PC-9 (cell line): Measurements from ENCODE around the gene CMTM2. TPM values are rescaled to one million over a fixed set of nuclear protein-coding genes. Genes with fewer than 3 reads are reported as not detected.

ENCODE experiments used
- BruUV-seq: library from RNA; stranded (reverse); fragments of 400-500 nt; replicated peaks from 2 replicates; lab custom pipeline; 2021; lab: Mats Ljungman, UMichigan
- CTCF ChIA-PET: fragments of 300-600 bp; sonication (Branson Sonifier 250); formaldehyde crosslinking; loops from one replicate; lab custom pipeline; 2022; ENCODE audit warnings: antibody characterized with exemption; lab: Charles Lee
- POLR2A ChIA-PET: fragments of 300-600 bp; sonication (Branson Sonifier 250); formaldehyde crosslinking; loops from one replicate; lab custom pipeline; 2022; ENCODE audit warnings: antibody characterized with exemption; ENCODE audit not compliant: unreplicated experiment; lab: Charles Lee
- DNase-seq, 2 experiments: peaks; one replicate each; pipeline versions ENCODE4 v3.0.0 to v3.0.0-alpha.2; 2015 to 2022; ENCODE audit warnings: mixed read lengths in 1 of 2
- H2AFZ ChIP-seq: fragments of 200-600 bp; sonication (generic); 2 replicates; pipeline ENCODE4 v1.8.1; 2017; ENCODE audit warnings: antibody characterized with exemption
- H3F3A ChIP-seq: fragments of 200-600 bp; sonication (generic); 2 replicates; pipeline ENCODE4 v1.8.1; 2017; ENCODE audit warnings: antibody characterized with exemption, mild to moderate bottlenecking, low read depth; ENCODE audit not compliant: insufficient read depth
- H3K27ac ChIP-seq: fragments of 200-600 bp; sonication (generic); 2 replicates; pipeline ENCODE4 v1.6.1; 2016; ENCODE audit warnings: mixed run types
- H3K27me3 ChIP-seq: fragments of 200-600 bp; sonication (generic); 2 replicates; pipeline ENCODE4 v1.6.1; 2016; ENCODE audit warnings: low read depth, mixed run types; ENCODE audit not compliant: insufficient read depth
- H3K36me3 ChIP-seq: fragments of 200-600 bp; sonication (generic); 2 replicates; pipeline ENCODE4 v1.6.1; 2016; ENCODE audit warnings: low read depth, mixed run types
- H3K4me1 ChIP-seq: fragments of 200-600 bp; sonication (generic); replicated peaks from 2 replicates; pipeline ENCODE4 v1.6.1; 2016; ENCODE audit warnings: mixed run types; ENCODE audit not compliant: insufficient read depth
- H3K4me2 ChIP-seq: fragments of 200-600 bp; sonication (generic); 2 replicates; pipeline ENCODE4 v1.6.1; 2017; ENCODE audit warnings: mixed run types
- H3K4me3 ChIP-seq: fragments of 200-600 bp; sonication (generic); 2 replicates; pipeline ENCODE4 v1.6.1; 2016; ENCODE audit warnings: mixed run types
- H3K79me2 ChIP-seq: fragments of 200-600 bp; sonication (generic); 2 replicates; pipeline ENCODE4 v1.6.1; 2017; ENCODE audit warnings: low read depth, mixed run types
- H3K9me2 ChIP-seq: fragments of 200-600 bp; sonication (generic); 2 replicates; pipeline ENCODE4 v1.8.1; 2017; ENCODE audit warnings: mild to moderate bottlenecking; ENCODE audit not compliant: insufficient read depth
- H3K9me3 ChIP-seq: fragments of 200-600 bp; sonication (generic); 2 replicates; pipeline ENCODE4 v1.8.1; 2016; ENCODE audit warnings: low read depth; ENCODE audit not compliant: insufficient read depth
- H4K20me1 ChIP-seq: fragments of 200-600 bp; sonication (generic); 2 replicates; pipeline ENCODE4 v1.8.1; 2017; ENCODE audit not compliant: insufficient read depth
- CTCF ChIP-seq: fragments of 200-600 bp; sonication (generic); conservative IDR thresholded peaks from 2 replicates; pipeline ENCODE4 v1.6.1; 2017; ENCODE audit warnings: mixed run types, antibody characterized with exemption, mild to moderate bottlenecking, moderate library complexity
- EZH2 ChIP-seq: fragments of 200-600 bp; sonication (generic); IDR thresholded peaks from 2 replicates; pipeline ENCODE4 v1.8.0; 2017; ENCODE audit warnings: antibody characterized with exemption, low read depth
- intact Hi-C: fragments of 100-400 bp; cut with micrococcal nuclease; formaldehyde crosslinking; loops from one replicate; pipeline ENCODE4 v1.10.0; 2022; ENCODE audit not compliant: unreplicated experiment
- total RNA-seq: library from RNA; stranded (reverse); gene quantifications from 2 replicates; pipeline ENCODE4 v1.2.3, GENCODE V29; 2021

The CMTM2 gene
- total RNA-seq, 1 experiment from 2014 or later = not detected

- Histone ChIP-seq H3K27ac (no peak overlapping the region), H3K4me2 (no peak overlapping the region), H3K79me2 (no peaks in the 10 kb centered on the region), H3K4me1 (peaks cover 22% of the 10 kb centered on the region), H3F3A (peaks cover 17% of the 10 kb centered on the region), H4K20me1 (no peaks in the 10 kb centered on the region), H2AFZ (no peak overlapping the region), H3K27me3 (no peaks in the 10 kb centered on the region), H3K9me2 (no peaks in the 10 kb centered on the region), H3K4me3 (no peak overlapping the region), H3K36me3 (no peaks in the 10 kb centered on the region), H3K9me3 (0 out of 2 replicates have a peak, but pooled peaks cover 3% of the 10 kb centered on the region)
- TF ChIP-seq CTCF (no peak), EZH2 (no peak)
- ChIA-PET POLR2A (no interaction called here), CTCF (no interaction called here)
- intact Hi-C loops = no loop called here
- BruUV-seq = no TSS peak
- DNase-seq = no peak
Measured at GRCh38 chr16:66572356-66572755, 6.9 kb upstream of the CMTM2 start.

GRCh38 chr16:66574081-66574480 is 5.2 kb upstream of the CMTM2 start:
- no peaks in the 10 kb centered on the region for H3K9me3 ChIP-seq
- no peaks in the 10 kb centered on the region for H3K27me3 ChIP-seq
- H3K4me3 ChIP-seq = no peak overlapping the region
- intact Hi-C loops = no loop called here
- no peak for DNase-seq
- BruUV-seq = no TSS peak
- H3K27ac ChIP-seq = no peak overlapping the region
- POLR2A ChIA-PET = interaction anchor here (0.5 to 0.6 kb wide), 2 partner anchors 91 to 525 kb away, joined by 3 to 14 read pairs; no protein-coding TSS in a partner anchor
- CTCF ChIA-PET = no interaction called here
- no peaks in the 10 kb centered on the region for H4K20me1 ChIP-seq
- H3K36me3 ChIP-seq = no peaks in the 10 kb centered on the region
- H2AFZ ChIP-seq = no peak overlapping the region
- H3K9me2 ChIP-seq = no peaks in the 10 kb centered on the region
- H3K4me1 ChIP-seq = peaks cover 15% of the 10 kb centered on the region
- no peak overlapping the region for H3K4me2 ChIP-seq
- peaks cover 17% of the 10 kb centered on the region for H3F3A ChIP-seq
- TF ChIP-seq CTCF = no peak
- no peak for TF ChIP-seq EZH2
- H3K79me2 ChIP-seq = no peaks in the 10 kb centered on the region

GRCh38 chr16:66574531-66574930 is 4.7 kb upstream of the CMTM2 start:
- Histone ChIP-seq H3K27me3 (no peaks in the 10 kb centered on the region), H3K27ac (no peak overlapping the region), H3K36me3 (no peaks in the 10 kb centered on the region), H3K79me2 (no peaks in the 10 kb centered on the region), H3K4me1 (peaks cover 11% of the 10 kb centered on the region), H3K9me2 (no peaks in the 10 kb centered on the region), H4K20me1 (no peaks in the 10 kb centered on the region), H2AFZ (no peak overlapping the region), H3K4me3 (no peak overlapping the region), H3K4me2 (no peak overlapping the region), H3K9me3 (no peaks in the 10 kb centered on the region), H3F3A (peaks cover 14% of the 10 kb centered on the region)
- ChIA-PET CTCF (no interaction called here), POLR2A (interaction anchor here (0.5 to 0.6 kb wide), 2 partner anchors 92 to 524 kb away, joined by 3 to 14 read pairs; no protein-coding TSS in a partner anchor)
- DNase-seq = no peak
- intact Hi-C loops = no loop called here
- TF ChIP-seq CTCF (no peak), EZH2 (no peak)
- BruUV-seq = no TSS peak
